DOHH2 (cell line): ENCODE measurements around the gene GPR55.

ENCODE experiments used
- H3F3A ChIP-seq: fragments of 200-600 bp; sonication (generic), shearing (Covaris generic); 2 replicates; pipeline ENCODE4 v1.6.0; 2016; ENCODE audit warnings: antibody characterized with exemption, mild to moderate bottlenecking; ENCODE audit not compliant: control insufficient read depth, insufficient read depth
- H3K27ac ChIP-seq: fragments of 200-600 bp; sonication (generic); 2 replicates; pipeline ENCODE4 v1.5.1; 2014; ENCODE audit warnings: low read depth, mild to moderate bottlenecking, low read length, moderate library complexity
- H3K27me3 ChIP-seq: fragments of 200-600 bp; sonication (generic); 2 replicates; pipeline ENCODE4 v1.6.1; 2014; ENCODE audit warnings: mild to moderate bottlenecking, low read length, mixed read lengths; ENCODE audit not compliant: control insufficient read depth
- H3K36me3 ChIP-seq: fragments of 200-600 bp; sonication (generic); 2 replicates; pipeline ENCODE4 v1.6.1; 2014; ENCODE audit warnings: mild to moderate bottlenecking, low read length, moderate library complexity, mixed read lengths; ENCODE audit not compliant: control insufficient read depth
- H3K4me1 ChIP-seq: fragments of 200-600 bp; sonication (generic); 2 replicates; pipeline ENCODE4 v1.6.1; 2014; ENCODE audit warnings: mild to moderate bottlenecking, low read length, mixed read lengths; ENCODE audit not compliant: control insufficient read depth
- H3K4me2 ChIP-seq: fragments of 200-600 bp; sonication (generic); 2 replicates; pipeline ENCODE4 v1.6.0; 2014; ENCODE audit warnings: mild to moderate bottlenecking, low read length, moderate library complexity
- H3K4me3 ChIP-seq: fragments of 200-600 bp; sonication (generic); 2 replicates; pipeline ENCODE4 v1.5.1; 2014; ENCODE audit warnings: mild to moderate bottlenecking, low read length, mixed read lengths
- H3K79me2 ChIP-seq: fragments of 200-600 bp; sonication (generic); 2 replicates; pipeline ENCODE4 v1.6.1; 2014; ENCODE audit warnings: mild to moderate bottlenecking, low read length, mixed read lengths; ENCODE audit not compliant: control insufficient read depth
- H3K9me2 ChIP-seq: fragments of 200-600 bp; sonication (generic); replicated peaks from 2 replicates; pipeline ENCODE4 v1.6.1; 2014; ENCODE audit warnings: mild to moderate bottlenecking, low read length, mixed read lengths; ENCODE audit not compliant: control insufficient read depth
- H3K9me3 ChIP-seq: fragments of 200-600 bp; sonication (generic); 2 replicates; pipeline ENCODE4 v1.6.1; 2014; ENCODE audit warnings: antibody characterized with exemption, low read length, mixed read lengths; ENCODE audit not compliant: control insufficient read depth, insufficient read depth
- H4K20me1 ChIP-seq: fragments of 200-600 bp; sonication (generic); 2 replicates; pipeline ENCODE4 v1.6.0; 2014; ENCODE audit warnings: low read depth, mild to moderate bottlenecking, antibody characterized with exemption, low read length, moderate library complexity; ENCODE audit not compliant: control insufficient read depth, insufficient read depth
- CTCF ChIP-seq: fragments of 200-600 bp; sonication (generic); IDR thresholded peaks from one replicate; pipeline ENCODE4 v1.5.1; 2014; ENCODE audit warnings: antibody characterized with exemption, mild to moderate bottlenecking, low read depth, low read length; ENCODE audit not compliant: poor library complexity, severe bottlenecking
- EZH2phosphoT487 ChIP-seq: fragments of 200-600 bp; sonication (generic); IDR thresholded peaks from 2 replicates; pipeline ENCODE4 v1.6.1; 2017; ENCODE audit warnings: borderline replicate concordance, mild to moderate bottlenecking, antibody characterized with exemption, low read length, moderate library complexity, mixed read lengths

GPR55 gene

GRCh38 chr2:230904856-230905447, 20.1 kb downstream of the GPR55 start:
- TF ChIP-seq CTCF = no peak
- TF ChIP-seq EZH2phosphoT487 = no peak
- H3K4me1 ChIP-seq = peaks cover 23% of the 10 kb centered on the region
- H3K27ac ChIP-seq = no peak overlapping the region

GRCh38 chr2:230903231-230904150, 21.6 kb downstream of the GPR55 start:
- no peak overlapping the region for H3K4me3 ChIP-seq
- H3K9me3 ChIP-seq = no peaks in the 10 kb centered on the region
- H3K27ac ChIP-seq = no peak overlapping the region
- H4K20me1 ChIP-seq = no peaks in the 10 kb centered on the region
- no peaks in the 10 kb centered on the region for H3K79me2 ChIP-seq
- peaks cover 14% of the 10 kb centered on the region; the same call in 1 of the 2 replicates for H3K27me3 ChIP-seq
- H3K4me2 ChIP-seq = no peak overlapping the region
- peaks cover 18% of the 10 kb centered on the region for H3K4me1 ChIP-seq
- no peaks in the 10 kb centered on the region for H3K36me3 ChIP-seq
- H3F3A ChIP-seq = no peaks in the 10 kb centered on the region
- H3K9me2 ChIP-seq = no peaks in the 10 kb centered on the region
- TF ChIP-seq EZH2phosphoT487 (no peak), CTCF (no peak)

More at GRCh38 chr2:230904856-230905447, 20.1 kb downstream of the GPR55 start:
- Histone ChIP-seq H3F3A (no peaks in the 10 kb centered on the region), H3K9me3 (no peaks in the 10 kb centered on the region), H3K27me3 (peaks cover 8% of the 10 kb centered on the region; the same call in 1 of the 2 replicates), H3K9me2 (no peaks in the 10 kb centered on the region), H3K4me3 (no peak overlapping the region), H3K36me3 (no peaks in the 10 kb centered on the region), H4K20me1 (no peaks in the 10 kb centered on the region), H3K79me2 (no peaks in the 10 kb centered on the region), H3K4me2 (no peak overlapping the region)

GRCh38 chr2:230902180-230902899, 22.7 kb downstream of the GPR55 start:
- Histone ChIP-seq H3K79me2 (no peaks in the 10 kb centered on the region), H3K9me2 (no peaks in the 10 kb centered on the region), H3K27ac (no peak overlapping the region), H3K36me3 (no peaks in the 10 kb centered on the region), H3K27me3 (peaks cover 19% of the 10 kb centered on the region; the same call in 1 of the 2 replicates), H3K4me3 (peak overlapping the region; percentile 23; the same call in 1 of the 2 replicates), H3K4me1 (peaks cover 10% of the 10 kb centered on the region), H4K20me1 (no peaks in the 10 kb centered on the region), H3K4me2 (peak overlapping the region; percentile 56), H3K9me3 (no peaks in the 10 kb centered on the region), H3F3A (no peaks in the 10 kb centered on the region)
- TF ChIP-seq CTCF (peak; percentile 80), EZH2phosphoT487 (no peak)
